Measurements from ENCODE around the gene MRPS18C.
"Not testable (repeated sequence)": the region's sequence is repeated elsewhere in the genome, so short reads cannot be mapped to it uniquely, and the experiment has no call there.

MRPS18C gene

GRCh38 chr4:83498187-83498586 is 42.3 kb downstream of the MRPS18C start:
- H3K36me3 ChIP-seq = no peaks in the 10 kb centered on the region
- TF ChIP-seq Cebpa-rat (IDR thresholded peaks at IDR 0.05) = no peak
- H4K20me1 ChIP-seq = no peaks in the 10 kb centered on the region
- no peak overlapping the region for H3K9ac ChIP-seq
- no peak overlapping the region for H3K4me3 ChIP-seq
- H3K27me3 ChIP-seq = no peaks in the 10 kb centered on the region
- H3K4me2 ChIP-seq = no peak overlapping the region
- H3K27ac ChIP-seq = no peak overlapping the region
- no peaks in the 10 kb centered on the region for H3K4me1 ChIP-seq
- H3K9me3 ChIP-seq = no peaks in the 10 kb centered on the region

DNA sequence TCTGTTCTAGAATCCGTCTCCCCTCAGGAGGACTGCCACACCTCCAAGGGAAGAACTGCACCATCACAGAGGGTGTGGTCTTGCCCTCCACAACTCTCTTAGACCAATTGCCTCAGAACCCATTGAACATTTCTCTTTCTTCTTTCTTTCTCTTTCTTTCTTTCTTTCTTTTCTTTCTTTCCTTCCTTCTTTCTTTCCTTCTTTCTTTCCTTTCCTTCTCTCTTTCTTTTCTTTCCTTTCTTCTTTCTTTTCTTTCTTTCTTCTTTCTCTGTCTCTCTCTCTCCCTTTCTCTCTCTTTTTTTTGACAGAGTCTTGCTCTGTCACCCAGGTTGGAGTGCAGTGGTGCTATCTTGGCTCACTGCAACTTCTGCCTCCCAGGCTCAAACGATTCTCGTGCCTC is 45.8 kb downstream of the MRPS18C start:
- H3K4me1 ChIP-seq, H3K27me3 ChIP-seq, H3K9me3 ChIP-seq, H4K20me1 ChIP-seq, H3K27ac ChIP-seq, H3K36me3 ChIP-seq, H3K9ac ChIP-seq, H3K4me3 ChIP-seq, H3K4me2 ChIP-seq: not testable (repeated sequence)

DNA sequence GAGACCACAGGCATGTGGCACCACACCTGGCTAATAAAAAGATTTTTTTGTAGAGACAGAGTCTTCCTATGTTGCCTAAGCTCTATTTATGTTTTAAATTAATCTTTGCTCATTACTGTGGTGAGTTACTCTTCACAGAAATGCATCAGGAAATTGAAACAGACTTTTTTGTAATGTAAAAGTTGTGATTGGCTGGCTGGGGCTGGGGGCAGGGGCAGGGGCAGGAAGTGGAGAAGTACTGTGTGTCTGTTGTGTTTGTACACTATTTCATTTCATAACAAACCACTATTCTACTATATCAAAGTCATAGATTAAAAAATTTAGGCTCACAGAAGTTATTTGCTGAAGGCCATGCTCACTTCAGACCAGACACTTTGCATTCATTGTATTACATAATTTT is 48.1 kb downstream of the MRPS18C start:
- Histone ChIP-seq H3K4me2 (no peak overlapping the region), H3K36me3 (no peaks in the 10 kb centered on the region), H3K27me3 (no peaks in the 10 kb centered on the region), H3K27ac (no peak overlapping the region), H4K20me1 (no peaks in the 10 kb centered on the region), H3K9me3 (no peaks in the 10 kb centered on the region), H3K4me3 (no peak overlapping the region), H3K9ac (no peak overlapping the region), H3K4me1 (no peaks in the 10 kb centered on the region)
- no peak for TF ChIP-seq Cebpa-rat (IDR thresholded peaks at IDR 0.05)

DNA sequence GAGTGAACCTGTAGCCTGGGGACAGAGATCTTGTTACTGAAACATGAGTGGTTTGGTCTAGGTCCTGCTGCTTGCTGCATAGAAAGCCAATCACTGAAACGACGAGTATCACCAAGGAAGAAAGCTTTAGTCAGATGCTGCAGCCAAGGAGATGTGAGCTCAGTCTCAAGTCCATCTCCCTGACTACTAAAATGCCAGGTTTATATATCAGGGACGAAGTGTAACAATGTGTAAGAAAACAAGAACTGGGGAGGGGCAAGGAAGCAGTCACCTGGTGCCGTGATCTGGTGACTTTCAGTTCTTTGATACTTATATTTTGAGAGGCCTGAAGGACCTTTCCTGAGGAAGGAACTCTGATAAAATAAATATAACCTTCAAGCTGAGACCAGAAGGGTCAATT is 48.6 kb downstream of the MRPS18C start:
- Histone ChIP-seq H3K9me3 (no peaks in the 10 kb centered on the region), H3K4me3 (no peak overlapping the region), H3K4me2 (no peak overlapping the region), H3K9ac (no peak overlapping the region), H3K4me1 (no peaks in the 10 kb centered on the region), H4K20me1 (no peaks in the 10 kb centered on the region), H3K27ac (no peak overlapping the region), H3K36me3 (no peaks in the 10 kb centered on the region), H3K27me3 (no peaks in the 10 kb centered on the region)
- TF ChIP-seq Cebpa-rat (IDR thresholded peaks at IDR 0.05) = no peak

DNA sequence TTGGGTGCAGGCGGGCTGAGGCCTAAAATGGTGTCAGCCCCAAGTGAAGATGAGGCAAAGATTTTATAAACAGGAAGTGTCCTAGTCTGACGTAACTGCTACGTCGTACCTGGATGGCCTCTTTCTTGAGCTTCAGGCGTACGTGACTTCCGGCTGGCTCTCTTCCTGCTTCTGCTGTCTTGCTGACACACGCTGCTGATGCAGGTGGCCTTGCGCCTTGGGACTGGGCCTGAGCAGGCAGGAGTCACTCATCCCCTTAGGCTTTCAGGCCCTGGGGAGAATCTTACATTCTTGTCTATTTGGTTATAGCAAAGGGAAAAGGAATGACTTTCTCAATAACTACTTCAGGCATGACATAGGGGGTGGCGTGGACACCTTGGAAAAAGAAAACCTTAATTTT is 49.1 kb downstream of the MRPS18C start:
- no peak overlapping the region for H3K9ac ChIP-seq
- H3K27ac ChIP-seq = no peak overlapping the region
- H3K4me1 ChIP-seq = no peaks in the 10 kb centered on the region
- H3K36me3 ChIP-seq = no peaks in the 10 kb centered on the region
- H3K9me3 ChIP-seq = no peaks in the 10 kb centered on the region
- no peak overlapping the region for H3K4me2 ChIP-seq
- no peaks in the 10 kb centered on the region for H3K27me3 ChIP-seq
- no peak for TF ChIP-seq Cebpa-rat (IDR thresholded peaks at IDR 0.05)
- no peak overlapping the region for H3K4me3 ChIP-seq
- no peaks in the 10 kb centered on the region for H4K20me1 ChIP-seq

DNA sequence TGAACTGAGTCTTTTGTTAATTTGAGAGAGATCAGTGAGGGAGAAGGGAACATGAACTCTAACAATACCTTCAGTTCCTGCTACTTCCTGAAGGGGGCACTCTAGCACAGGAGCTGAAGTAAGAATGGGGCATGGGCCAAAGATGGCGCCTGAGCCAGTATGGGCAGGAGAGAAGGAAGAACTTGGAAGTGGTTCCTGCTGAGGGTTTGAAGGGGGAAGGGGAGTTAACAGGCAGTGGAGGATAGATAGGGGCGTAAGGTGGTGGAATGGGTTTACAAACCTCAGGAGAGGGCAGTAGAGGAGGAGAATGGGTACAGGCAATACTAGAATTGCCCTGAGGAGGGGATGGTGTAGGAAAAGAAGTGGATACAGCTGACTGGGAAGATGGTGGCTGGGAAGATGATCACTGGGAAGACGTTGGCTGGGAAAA is 53.3 kb downstream of the MRPS18C start:
- H4K20me1 ChIP-seq, H3K9me3 ChIP-seq, H3K9ac ChIP-seq, H3K27me3 ChIP-seq, H3K4me1 ChIP-seq, H3K27ac ChIP-seq, H3K36me3 ChIP-seq, H3K4me2 ChIP-seq, H3K4me3 ChIP-seq: not testable (repeated sequence)

- no peak for TF ChIP-seq Cebpa-rat (IDR thresholded peaks at IDR 0.05)
- no peaks in the 10 kb centered on the region for H3K36me3 ChIP-seq
- no peaks in the 10 kb centered on the region for H3K4me1 ChIP-seq
- no peak overlapping the region for H3K4me2 ChIP-seq
- H3K27me3 ChIP-seq = no peaks in the 10 kb centered on the region
- no peaks in the 10 kb centered on the region for H4K20me1 ChIP-seq
- no peak overlapping the region for H3K27ac ChIP-seq
- no peak overlapping the region for H3K4me3 ChIP-seq
- H3K9me3 ChIP-seq = no peaks in the 10 kb centered on the region
- no peak overlapping the region for H3K9ac ChIP-seq
Measured at GRCh38 chr4:83510442-83510841, 54.6 kb downstream of the MRPS18C start.

Measured in BLaER1 (cell line).